HG03095 (cell line): ENCODE measurements around the gene PTGES3L.
"Not testable (repeated sequence)": the region's sequence is repeated elsewhere in the genome, so short reads cannot be mapped to it uniquely, and the experiment has no call there.

Source experiments
- ATAC-seq: cut with Tn5 transposase; IDR thresholded peaks from one replicate; pipeline ENCODE4 v1.9.1; 2021; ENCODE audit warnings: moderate library complexity; ENCODE audit not compliant: unreplicated experiment

PTGES3L gene

DNA sequence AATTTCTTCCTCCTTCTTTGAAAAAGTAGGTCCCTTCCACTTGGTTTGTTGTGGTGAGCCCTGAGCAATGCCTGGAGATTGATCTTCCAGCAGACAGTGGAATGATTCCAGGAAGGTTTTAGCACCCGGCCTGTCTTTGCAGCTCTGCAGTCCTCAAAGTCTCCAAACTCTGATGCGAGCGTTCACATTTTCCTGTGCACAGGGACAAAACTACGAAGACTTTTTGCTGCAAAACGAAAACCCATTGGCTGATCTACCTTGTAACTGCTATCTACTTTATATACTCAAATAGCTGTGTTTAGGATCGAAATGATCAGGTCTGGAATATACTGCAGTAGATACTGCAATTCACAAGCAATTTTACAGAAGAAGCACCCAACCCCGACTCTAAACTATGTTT lies 57.6 kb downstream of the PTGES3L start:
- no peak for ATAC-seq

DNA sequence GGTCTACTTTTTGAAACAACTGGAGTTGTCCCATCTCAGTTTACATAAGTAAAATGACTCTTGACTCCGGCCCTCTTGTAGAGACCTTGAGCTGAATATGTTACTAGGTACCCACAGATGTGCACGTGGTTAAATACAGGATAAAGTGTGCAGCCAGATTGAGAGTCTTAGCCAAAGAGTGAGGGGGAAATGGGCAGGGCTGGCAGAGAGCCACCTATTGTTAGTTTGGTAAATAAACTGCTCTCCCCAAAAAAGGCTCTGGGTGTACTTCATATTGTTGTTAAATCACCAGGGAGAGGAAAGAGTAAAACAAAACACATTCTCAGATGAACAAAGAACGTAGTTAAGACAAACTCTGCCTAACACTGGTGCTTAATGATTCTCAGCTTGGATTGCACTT lies 59.0 kb downstream of the PTGES3L start:
- ATAC-seq = no peak

- ATAC-seq = no peak
These were observed 59.6 kb downstream of the PTGES3L start for GRCh38 chr17:42920106-42920900.

GRCh38 chr17:42919522-42920077 lies 60.3 kb downstream of the PTGES3L start:
- not testable (repeated sequence) for ATAC-seq

DNA sequence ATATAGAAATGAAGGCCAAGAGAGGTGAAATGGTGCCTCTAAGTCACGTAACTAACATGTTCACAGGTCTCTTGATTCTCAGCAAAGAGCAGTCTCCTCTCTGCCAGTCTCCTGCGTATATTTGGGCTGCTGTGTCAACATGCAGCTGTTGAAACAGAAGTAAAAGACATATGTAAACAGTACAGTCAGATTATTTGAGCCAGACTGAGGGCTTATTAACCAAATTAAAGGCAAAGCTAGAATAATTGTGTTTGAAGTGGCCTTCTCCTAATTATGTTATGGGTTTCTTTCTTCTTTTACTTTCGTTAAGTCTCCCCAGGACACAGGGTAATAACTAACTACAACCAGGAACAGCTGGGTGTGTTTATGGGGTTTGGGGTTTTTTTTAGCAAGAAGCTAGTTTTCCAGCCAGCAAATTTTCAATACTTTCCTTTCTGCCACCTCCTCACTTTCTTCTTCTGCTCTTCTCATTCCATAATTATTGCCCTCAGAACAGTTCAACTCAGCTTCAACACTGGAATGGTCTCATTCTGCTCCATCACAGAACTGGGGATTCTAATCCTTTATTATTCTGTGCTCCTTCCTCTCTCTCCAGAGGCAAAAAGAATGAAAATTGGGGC lies 60.9 kb downstream of the PTGES3L start:
- ATAC-seq = no peak
